GM12872 (cell line): Measurements from ENCODE around the gene NPSR1.

ENCODE experiments used
- CTCF ChIP-seq: IDR thresholded peaks from 3 replicates; pipeline ENCODE4 v1.5.1; 2011; ENCODE audit warnings: low read depth, mild to moderate bottlenecking, low read length, moderate library complexity; ENCODE audit not compliant: insufficient read depth

The NPSR1 gene

GRCh38 chr7:34749446-34749845, 91.4 kb downstream of the NPSR1 start:
- TF ChIP-seq CTCF: no peak

DNA sequence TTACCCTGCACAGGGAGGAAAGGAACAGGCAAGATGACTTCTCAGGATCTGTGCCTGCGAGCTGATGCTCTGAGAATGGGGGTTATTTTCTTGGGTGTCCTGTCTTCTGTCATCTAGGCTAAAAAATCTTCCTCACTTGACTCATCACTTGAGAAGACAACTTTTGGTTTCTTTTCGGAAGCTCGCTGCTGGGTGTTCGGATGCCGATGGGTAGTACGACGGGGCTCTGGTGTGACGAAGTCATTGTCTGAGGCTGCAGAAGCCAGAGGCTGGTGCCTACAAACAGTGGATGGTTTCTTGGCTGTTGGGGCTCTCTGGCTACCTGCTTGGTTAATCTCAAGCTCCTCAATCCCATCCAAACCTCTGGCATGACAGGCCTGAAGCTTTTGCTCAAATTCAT, 92.2 kb downstream of the NPSR1 start:
- no peak for TF ChIP-seq CTCF

GRCh38 chr7:34750636-34751035, 92.6 kb downstream of the NPSR1 start:
- no peak for TF ChIP-seq CTCF

GRCh38 chr7:34751725-34752643, 94.0 kb downstream of the NPSR1 start:
- TF ChIP-seq CTCF: no peak

DNA sequence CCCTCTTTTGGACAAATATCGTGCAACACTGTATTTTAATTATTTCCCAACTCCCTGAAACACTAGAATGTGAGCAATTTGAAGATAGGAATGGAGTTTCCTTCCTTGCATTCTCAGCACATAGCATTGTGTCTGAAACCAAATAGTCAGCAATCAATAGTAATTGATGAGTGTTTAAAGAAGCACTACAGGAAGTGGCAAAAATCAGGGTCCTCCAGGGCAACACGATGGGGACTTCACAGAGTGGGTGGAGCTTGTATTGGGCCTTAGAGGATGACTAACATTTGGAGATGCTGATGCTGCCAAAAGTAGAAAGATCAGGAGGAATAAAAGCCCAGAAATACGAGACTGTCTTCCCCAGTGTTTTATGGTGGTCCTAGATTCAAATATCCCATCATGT, 94.9 kb downstream of the NPSR1 start:
- no peak for TF ChIP-seq CTCF

GRCh38 chr7:34755008-34755407, 97.0 kb downstream of the NPSR1 start:
- no peak for TF ChIP-seq CTCF

- no peak for TF ChIP-seq CTCF
These were observed 98.0 kb downstream of the NPSR1 start for GRCh38 chr7:34756025-34756437.
